Body of pancreas (tissue), 4 donors: ENCODE data around the gene IL36G. TPM values are rescaled to one million over a fixed set of nuclear protein-coding genes. Genes with fewer than 3 reads are reported as not detected.

Experiments
- ATAC-seq: fragments of 150-250 bp; one replicate; pipeline ENCODE4 v1.9.1; 2016
- DNase-seq, 4 donors: peaks; one replicate each; pipeline ENCODE4 v3.0.0-alpha.2; 2019
- H3K27ac ChIP-seq, 4 donors: fragments of 200-600 bp; sonication (generic); 1 replicate in 3 of 4; 2 replicates in 1 of 4; pipeline versions ENCODE4 v1.5.1 to v1.6.1; 2016 to 2019; ENCODE audit warnings: mild to moderate bottlenecking in 1 of 4, mixed read lengths in 1 of 4, moderate library complexity in 1 of 4
- H3K27me3 ChIP-seq, 2 donors: fragments of 200-600 bp; sonication (generic); one replicate each; pipeline ENCODE4 v1.6.0; 2016; ENCODE audit warnings: mild to moderate bottlenecking in 1 of 2
- H3K36me3 ChIP-seq, 2 donors: fragments of 200-600 bp; sonication (generic); replicated peaks in 1 of 2; 2 replicates each; pipeline ENCODE4 v1.5.1; 2016; ENCODE audit warnings: low read depth in 2 of 2; ENCODE audit not compliant: insufficient read depth in 1 of 2
- H3K4me1 ChIP-seq: fragments of 200-600 bp; sonication (generic); one replicate; pipeline ENCODE4 v1.6.0; 2016
- H3K4me3 ChIP-seq, 2 donors: fragments of 200-600 bp; sonication (generic); 1 replicate in 1 of 2; 2 replicates in 1 of 2; pipeline ENCODE4 v1.5.1; 2016 to 2019
- H3K9me3 ChIP-seq, 3 donors: fragments of 200-600 bp; sonication (generic); 1 replicate in 2 of 3; 2 replicates in 1 of 3; pipeline ENCODE4 v1.5.1; 2016
- CTCF ChIP-seq, 7 experiments: fragments of 450-650 bp in 4 of 7; fragments of 200-600 bp in 3 of 7; sonication (generic) in 3 of 7; IDR thresholded peaks; one replicate each; pipeline ENCODE4 v1.5.1; 2016 to 2019; ENCODE audit warnings: antibody characterized with exemption in 7 of 7
- POLR2A ChIP-seq, 3 donors: fragments of 450-650 bp; IDR thresholded peaks; one replicate each; pipeline ENCODE4 v1.6.1; 2016; ENCODE audit warnings: antibody characterized with exemption in 3 of 3, mild to moderate bottlenecking in 2 of 3
- WGBS, 2 donors: methylation state at CpG; one replicate each; pipeline ENCODE4 v1.1.5; 2017; 5-methylcytosine and 5-hydroxymethylcytosine counted together
- intact Hi-C: fragments of 100-400 bp; cut with DNase I; formaldehyde crosslinking; loops from one replicate; pipeline ENCODE4 v1.15.1; 2023
- total RNA-seq, 2 donors: library from RNA; depleted of rRNA; stranded (reverse); fragments of >200 nt; gene quantifications; one replicate each; pipeline ENCODE4 v1.1.0, GENCODE V29; 2016

Gene IL36G
- total RNA-seq, 2 donors from 2014 or later: not detected

- Histone ChIP-seq H3K36me3 (no peaks in the 10 kb centered on the region), H3K27ac (no peak overlapping the region), H3K27me3 (no peaks in the 10 kb centered on the region), H3K4me3 (no peak overlapping the region), H3K9me3 (peaks cover 0 to 13% (median 0%) of the 10 kb centered on the region in 3 donors), H3K4me1 (no peaks in the 10 kb centered on the region)
- DNase-seq (no peak), ATAC-seq (no peak)
- TF ChIP-seq POLR2A (IDR thresholded peaks at IDR 0.05): no peak
- no peak for TF ChIP-seq CTCF (IDR thresholded peaks at IDR 0.05)
- intact Hi-C loops: no loop called here
- WGBS, 2 donors: 79 to 90% methylated on average over 1 of the region's 1 CpG
Observed at GRCh38 chr2:112944971-112945370, 32.8 kb upstream of the IL36G start.

GRCh38 chr2:112946086-112946485 is 31.7 kb upstream of the IL36G start:
- Histone ChIP-seq H3K36me3 (no peaks in the 10 kb centered on the region), H3K27ac (no peak overlapping the region), H3K9me3 (peaks cover 0 to 13% (median 0%) of the 10 kb centered on the region in 3 donors), H3K27me3 (no peaks in the 10 kb centered on the region), H3K4me1 (no peaks in the 10 kb centered on the region), H3K4me3 (no peak overlapping the region)
- no peak for TF ChIP-seq CTCF (IDR thresholded peaks at IDR 0.05)
- no peak for TF ChIP-seq POLR2A (IDR thresholded peaks at IDR 0.05)
- WGBS, 2 donors: 62 to 77% methylated on average over 2 of the region's 2 CpGs
- DNase-seq (no peak), ATAC-seq (no peak)
- intact Hi-C loops: no loop called here

- DNase-seq (no peak), ATAC-seq (no peak)
- no peak overlapping the region for H3K27ac ChIP-seq
- peaks cover 0 to 13% (median 0%) of the 10 kb centered on the region in 3 donors for H3K9me3 ChIP-seq
- H3K27me3 ChIP-seq: no peaks in the 10 kb centered on the region
- TF ChIP-seq POLR2A (IDR thresholded peaks at IDR 0.05): no peak
- no peak for TF ChIP-seq CTCF (IDR thresholded peaks at IDR 0.05)
- WGBS, 2 donors: 3 to 17% methylated on average over 2 of the region's 2 CpGs
- intact Hi-C loops: no loop called here
- H3K4me1 ChIP-seq: no peaks in the 10 kb centered on the region
- no peaks in the 10 kb centered on the region for H3K36me3 ChIP-seq
- H3K4me3 ChIP-seq: no peak overlapping the region
Observed at GRCh38 chr2:112947374-112947773, 30.4 kb upstream of the IL36G start.

- no peak for DNase-seq
- Histone ChIP-seq H3K4me1 (no peaks in the 10 kb centered on the region), H3K27me3 (no peaks in the 10 kb centered on the region), H3K9me3 (peaks cover 0 to 13% (median 0%) of the 10 kb centered on the region in 3 donors), H3K4me3 (no peak overlapping the region), H3K36me3 (no peaks in the 10 kb centered on the region), H3K27ac (no peak overlapping the region)
- 71% methylated on average over 8 of the region's 8 CpGs for WGBS, 2 donors
- intact Hi-C loops: no loop called here
- no peak for ATAC-seq
- no peak for TF ChIP-seq CTCF (IDR thresholded peaks at IDR 0.05)
Observed at GRCh38 chr2:112949456-112949855, 28.4 kb upstream of the IL36G start.

- intact Hi-C loops: loop anchor here (10.0 kb wide), 1 partner anchor 200 kb away; no protein-coding TSS in a partner anchor
- no peak for DNase-seq
- TF ChIP-seq POLR2A (IDR thresholded peaks at IDR 0.05): no peak
- TF ChIP-seq CTCF (IDR thresholded peaks at IDR 0.05): no peak
- no peaks in the 10 kb centered on the region for H3K4me1 ChIP-seq
- no peaks in the 10 kb centered on the region for H3K9me3 ChIP-seq
- H3K4me3 ChIP-seq: no peak overlapping the region
- no peak for ATAC-seq
- H3K27ac ChIP-seq: no peak overlapping the region
- H3K36me3 ChIP-seq: no peaks in the 10 kb centered on the region
- H3K27me3 ChIP-seq: no peaks in the 10 kb centered on the region
- WGBS, 2 donors: 80 to 84% methylated on average over 7 of the region's 7 CpGs
Observed at GRCh38 chr2:112954364-112954763, 23.4 kb upstream of the IL36G start.
